ENCODE measurements around the gene GCNA.

Gene GCNA

DNA sequence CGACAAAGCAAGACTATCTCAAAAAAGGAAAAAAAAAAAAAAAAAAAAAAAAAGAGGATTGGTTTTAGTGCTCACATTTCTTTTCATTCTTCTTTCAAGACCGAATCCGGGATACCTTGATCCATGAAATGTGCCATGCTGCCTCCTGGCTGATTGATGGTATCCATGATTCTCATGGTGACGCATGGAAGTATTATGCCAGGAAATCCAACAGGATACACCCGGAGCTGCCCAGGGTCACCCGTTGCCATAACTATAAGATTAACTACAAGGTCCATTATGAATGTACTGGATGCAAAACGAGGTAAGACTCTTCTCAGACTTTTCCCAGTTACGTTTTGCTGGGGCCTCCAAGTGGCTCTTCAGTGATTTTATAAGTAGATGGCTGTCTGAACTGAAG, 34.0 kb downstream of the GCNA start:
- H3K4me1 ChIP-seq (ENCODE audit: control insufficient read depth, insufficient read depth, low read length): no peaks in the 10 kb centered on the region
- 96 to 98% methylated on average over 7 to 8 of the region's 8 CpGs for WGBS, 2 experiments
- no peak overlapping the region for H3K4me3 ChIP-seq (ENCODE audit: insufficient read depth, low read depth, low read length)
- H3K27ac ChIP-seq (ENCODE audit: insufficient read depth, low read depth, low read length, poor library complexity, severe bottlenecking): no peak overlapping the region
- H3K36me3 ChIP-seq (ENCODE audit: control insufficient read depth, insufficient read depth, low read length): no peaks in the 10 kb centered on the region
- no peaks in the 10 kb centered on the region for H3K9me3 ChIP-seq (ENCODE audit: control insufficient read depth, low read length)
- H3K27me3 ChIP-seq (ENCODE audit: control insufficient read depth, insufficient read depth, low read length, poor library complexity, severe bottlenecking): no peaks in the 10 kb centered on the region

DNA sequence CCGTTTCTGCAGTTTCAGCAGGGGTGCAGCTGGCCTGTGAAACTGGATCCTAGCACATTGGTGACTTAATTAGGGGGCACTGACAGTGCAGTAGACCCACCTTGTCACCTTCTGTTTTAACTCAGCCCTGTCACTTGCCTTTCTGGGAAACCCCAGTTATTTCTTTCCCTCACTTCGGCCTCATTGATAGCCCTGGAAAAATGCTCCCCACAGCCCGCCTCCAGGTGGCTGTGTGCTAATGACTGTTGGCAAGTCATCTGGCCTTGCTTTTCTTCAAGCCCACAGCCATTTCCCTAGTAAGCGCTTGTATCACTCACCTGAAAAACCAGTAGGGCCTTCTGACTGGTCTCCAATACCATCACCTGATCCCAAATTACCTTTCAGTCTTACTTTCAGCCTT, 36.8 kb downstream of the GCNA start:
- Histone ChIP-seq H3K9me3 (ENCODE audit: control insufficient read depth, low read length) (no peaks in the 10 kb centered on the region), H3K4me3 (ENCODE audit: insufficient read depth, low read depth, low read length) (no peak overlapping the region), H3K36me3 (ENCODE audit: control insufficient read depth, insufficient read depth, low read length) (no peaks in the 10 kb centered on the region), H3K4me1 (ENCODE audit: control insufficient read depth, insufficient read depth, low read length) (no peaks in the 10 kb centered on the region), H3K27ac (ENCODE audit: insufficient read depth, low read depth, low read length, poor library complexity, severe bottlenecking) (no peak overlapping the region), H3K27me3 (ENCODE audit: control insufficient read depth, insufficient read depth, low read length, poor library complexity, severe bottlenecking) (no peaks in the 10 kb centered on the region)
- WGBS, 2 experiments: 89 to 92% methylated on average over 4 of the region's 4 CpGs

DNA sequence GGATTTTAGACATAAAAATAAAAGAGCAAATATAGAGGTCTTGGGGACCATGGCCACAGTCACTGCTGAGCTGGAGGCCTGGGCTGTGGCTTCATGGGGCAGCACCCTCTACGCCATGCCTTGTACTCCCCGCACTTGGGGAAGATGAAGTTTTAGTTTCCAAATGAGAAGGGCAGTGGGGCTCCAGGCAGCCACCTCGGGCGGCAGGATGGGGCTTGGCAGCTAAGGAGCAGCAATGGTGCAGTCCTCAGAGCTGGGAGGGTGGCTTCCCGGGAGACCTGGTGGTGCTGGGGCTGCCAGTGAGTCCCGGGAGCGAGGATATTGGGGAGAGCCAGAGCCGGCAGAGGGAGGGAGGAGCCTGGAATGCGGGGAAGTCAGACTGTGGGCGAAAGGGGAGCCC, 37.7 kb downstream of the GCNA start:
- no peaks in the 10 kb centered on the region for H3K27me3 ChIP-seq (ENCODE audit: control insufficient read depth, insufficient read depth, low read length, poor library complexity, severe bottlenecking)
- 92 to 93% methylated on average over 10 of the region's 10 CpGs for WGBS, 2 experiments
- no peaks in the 10 kb centered on the region for H3K9me3 ChIP-seq (ENCODE audit: control insufficient read depth, low read length)

DNA sequence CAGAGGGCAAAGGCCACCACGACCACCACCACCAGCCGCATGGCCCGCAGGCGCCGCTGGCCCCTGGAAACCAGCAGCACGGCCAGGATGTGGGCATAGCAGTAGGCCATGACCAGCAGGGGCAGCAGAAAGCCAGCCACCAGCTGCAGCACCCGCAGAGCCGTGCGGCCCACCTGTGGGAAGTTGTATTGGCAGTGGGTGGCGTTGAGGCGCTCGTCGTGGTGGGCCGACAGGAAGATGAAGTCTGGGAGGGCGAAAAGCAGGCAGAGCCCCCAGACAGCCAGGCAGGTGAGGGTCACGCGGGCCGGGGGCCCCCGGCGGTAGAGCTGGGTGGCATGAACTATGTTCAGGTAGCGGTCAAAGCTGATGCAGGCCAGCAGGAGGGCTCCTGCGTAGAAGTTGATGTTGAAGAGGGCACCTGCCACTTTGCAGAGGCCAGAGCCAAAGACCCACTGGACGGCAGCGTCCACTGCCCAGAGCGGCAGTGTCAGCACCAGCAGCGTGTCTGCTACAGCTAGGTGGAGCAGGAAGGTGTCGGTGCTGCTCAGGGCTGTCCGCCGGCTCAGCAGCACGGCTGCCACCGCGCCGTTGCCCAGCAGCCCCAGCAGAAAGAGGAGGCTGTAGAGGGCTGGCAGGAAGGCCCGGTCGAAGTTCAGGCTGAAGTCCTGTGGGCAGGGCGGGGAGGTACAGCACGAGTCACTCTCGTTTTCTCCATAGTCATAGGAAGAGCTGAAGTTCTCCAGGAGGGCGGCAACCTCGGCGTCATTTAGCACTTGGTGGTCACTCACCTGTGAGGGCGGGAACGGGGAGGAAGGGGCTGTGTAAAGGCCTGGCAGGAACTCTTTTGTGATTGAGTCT, 38.7 kb downstream of the GCNA start:
- H3K4me3 ChIP-seq (ENCODE audit: insufficient read depth, low read depth, low read length): no peak overlapping the region
- no peaks in the 10 kb centered on the region for H3K27me3 ChIP-seq (ENCODE audit: control insufficient read depth, insufficient read depth, low read length, poor library complexity, severe bottlenecking)
- no peaks in the 10 kb centered on the region for H3K36me3 ChIP-seq (ENCODE audit: control insufficient read depth, insufficient read depth, low read length)
- H3K27ac ChIP-seq (ENCODE audit: insufficient read depth, low read depth, low read length, poor library complexity, severe bottlenecking): no peak overlapping the region
- no peaks in the 10 kb centered on the region for H3K9me3 ChIP-seq (ENCODE audit: control insufficient read depth, low read length)
- WGBS, 2 experiments: 93 to 94% methylated on average over 43 of the region's 43 CpGs
- no peaks in the 10 kb centered on the region for H3K4me1 ChIP-seq (ENCODE audit: control insufficient read depth, insufficient read depth, low read length)

More for the DNA sequence above, 37.7 kb downstream of the GCNA start:
- H3K4me3 ChIP-seq (ENCODE audit: insufficient read depth, low read depth, low read length): no peak overlapping the region
- H3K36me3 ChIP-seq (ENCODE audit: control insufficient read depth, insufficient read depth, low read length): no peaks in the 10 kb centered on the region
- H3K27ac ChIP-seq (ENCODE audit: insufficient read depth, low read depth, low read length, poor library complexity, severe bottlenecking): no peak overlapping the region
- H3K4me1 ChIP-seq (ENCODE audit: control insufficient read depth, insufficient read depth, low read length): no peaks in the 10 kb centered on the region

DNA sequence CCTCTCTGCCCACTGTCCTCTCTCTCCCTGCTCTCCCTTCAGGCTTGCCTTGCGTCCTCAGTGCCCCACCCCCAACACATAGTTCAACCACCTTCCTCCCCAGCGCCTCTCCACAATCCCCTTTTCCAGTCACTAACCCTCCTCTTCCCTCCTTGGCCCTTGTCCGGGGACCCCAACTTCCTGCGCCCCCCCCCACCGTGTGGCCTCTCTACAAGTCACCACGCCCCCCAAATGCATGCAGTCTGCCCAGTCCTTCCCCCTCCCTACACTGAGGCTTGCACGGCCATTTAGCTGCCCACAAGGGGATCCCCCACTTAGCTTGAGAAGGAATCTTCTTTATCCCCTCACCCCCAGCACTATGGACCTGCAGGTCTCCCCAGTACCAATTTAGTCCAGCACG, 39.5 kb downstream of the GCNA start:
- Histone ChIP-seq H3K27ac (ENCODE audit: insufficient read depth, low read depth, low read length, poor library complexity, severe bottlenecking) (no peak overlapping the region), H3K36me3 (ENCODE audit: control insufficient read depth, insufficient read depth, low read length) (no peaks in the 10 kb centered on the region), H3K27me3 (ENCODE audit: control insufficient read depth, insufficient read depth, low read length, poor library complexity, severe bottlenecking) (no peaks in the 10 kb centered on the region), H3K9me3 (ENCODE audit: control insufficient read depth, low read length) (no peaks in the 10 kb centered on the region), H3K4me3 (ENCODE audit: insufficient read depth, low read depth, low read length) (no peak overlapping the region), H3K4me1 (ENCODE audit: control insufficient read depth, insufficient read depth, low read length) (no peaks in the 10 kb centered on the region)
- WGBS, 2 experiments: 81 to 90% methylated on average over 6 to 8 of the region's 8 CpGs

DNA sequence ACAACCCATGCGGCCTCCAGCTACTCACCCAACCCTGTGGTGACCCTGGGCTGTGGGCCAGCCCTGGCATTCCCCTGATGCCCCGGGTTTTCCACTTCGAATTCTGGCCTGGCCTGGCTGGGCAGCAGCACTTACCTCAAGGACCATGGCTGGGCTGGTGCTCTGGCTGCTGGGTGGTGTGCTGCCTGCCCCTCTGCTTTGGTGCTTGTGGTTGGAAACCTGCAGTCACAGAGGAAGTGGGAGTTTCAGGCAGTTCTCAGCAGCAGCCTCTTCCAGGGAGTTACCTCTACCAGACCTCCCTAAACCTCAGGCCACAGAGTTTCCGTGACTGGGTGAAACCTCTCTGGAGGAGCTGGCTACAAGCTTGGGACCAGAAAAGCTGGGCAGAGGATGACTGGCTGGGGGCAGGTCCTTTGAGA, 40.1 kb downstream of the GCNA start, which contains the start of gene CXCR3:
Gene CXCR3, minus strand, starts transcription at position 209 of the 419 bp plus-strand sequence. Its CDS starts 62 bp downstream, at position 147.
- H3K4me1 ChIP-seq (ENCODE audit: control insufficient read depth, insufficient read depth, low read length): no peaks in the 10 kb centered on the region
- no peaks in the 10 kb centered on the region for H3K9me3 ChIP-seq (ENCODE audit: control insufficient read depth, low read length)
- no peaks in the 10 kb centered on the region for H3K27me3 ChIP-seq (ENCODE audit: control insufficient read depth, insufficient read depth, low read length, poor library complexity, severe bottlenecking)
- H3K4me3 ChIP-seq (ENCODE audit: insufficient read depth, low read depth, low read length): no peak within 1 kb of the TSS
- WGBS, 2 experiments: 90 to 96% methylated on average over 4 of the region's 4 CpGs
- H3K27ac ChIP-seq (ENCODE audit: insufficient read depth, low read depth, low read length, poor library complexity, severe bottlenecking): no peak within 1 kb of the TSS
- H3K36me3 ChIP-seq (ENCODE audit: control insufficient read depth, insufficient read depth, low read length): no peaks in the 10 kb centered on the region

DNA sequence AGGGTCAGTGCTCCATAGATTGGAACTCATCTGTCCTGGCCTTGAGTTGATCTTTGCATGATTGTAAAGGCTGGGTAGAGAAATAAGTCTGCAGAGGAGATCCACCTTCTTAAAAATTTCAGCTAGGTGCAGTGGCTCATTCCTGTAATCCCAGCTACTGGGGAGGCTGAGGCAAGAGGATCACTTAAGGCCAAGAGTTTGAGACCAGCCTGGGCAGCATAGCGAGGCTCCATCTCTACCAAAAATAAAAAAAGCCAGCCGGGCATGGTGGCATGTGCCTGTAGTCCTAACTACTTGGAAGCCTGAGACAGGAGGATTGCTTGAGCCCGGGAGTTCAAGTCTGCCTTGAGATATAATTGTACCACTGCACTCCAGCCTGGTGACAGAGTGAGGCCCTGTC, 40.5 kb downstream of the GCNA start:
- Histone ChIP-seq H3K36me3 (ENCODE audit: control insufficient read depth, insufficient read depth, low read length) (no peaks in the 10 kb centered on the region), H3K27me3 (ENCODE audit: control insufficient read depth, insufficient read depth, low read length, poor library complexity, severe bottlenecking) (no peaks in the 10 kb centered on the region), H3K27ac (ENCODE audit: insufficient read depth, low read depth, low read length, poor library complexity, severe bottlenecking) (no peak overlapping the region), H3K4me1 (ENCODE audit: control insufficient read depth, insufficient read depth, low read length) (no peaks in the 10 kb centered on the region), H3K4me3 (ENCODE audit: insufficient read depth, low read depth, low read length) (no peak overlapping the region), H3K9me3 (ENCODE audit: control insufficient read depth, low read length) (no peaks in the 10 kb centered on the region)
- WGBS, 2 experiments: 88 to 92% methylated on average over 3 of the region's 3 CpGs

DNA sequence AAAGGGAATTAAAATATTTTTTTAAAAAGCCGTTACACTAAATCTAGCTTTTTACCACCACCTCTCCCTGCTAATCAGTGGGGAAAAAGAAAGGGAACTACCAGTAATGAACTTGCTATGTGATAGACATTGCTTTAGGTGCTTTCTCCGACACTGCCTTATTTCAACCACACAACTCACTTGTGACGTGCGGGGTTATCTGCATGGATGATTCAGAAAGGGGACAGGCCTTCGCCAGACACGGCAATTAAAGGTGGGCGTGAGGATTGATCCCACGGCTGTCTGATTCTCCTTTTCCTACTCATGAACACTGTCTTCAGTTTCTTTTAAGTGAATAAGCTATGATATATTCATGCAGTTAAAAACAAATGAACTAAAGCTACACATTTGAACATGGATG, 41.0 kb downstream of the GCNA start:
- no peak overlapping the region for H3K4me3 ChIP-seq (ENCODE audit: insufficient read depth, low read depth, low read length)

DNA sequence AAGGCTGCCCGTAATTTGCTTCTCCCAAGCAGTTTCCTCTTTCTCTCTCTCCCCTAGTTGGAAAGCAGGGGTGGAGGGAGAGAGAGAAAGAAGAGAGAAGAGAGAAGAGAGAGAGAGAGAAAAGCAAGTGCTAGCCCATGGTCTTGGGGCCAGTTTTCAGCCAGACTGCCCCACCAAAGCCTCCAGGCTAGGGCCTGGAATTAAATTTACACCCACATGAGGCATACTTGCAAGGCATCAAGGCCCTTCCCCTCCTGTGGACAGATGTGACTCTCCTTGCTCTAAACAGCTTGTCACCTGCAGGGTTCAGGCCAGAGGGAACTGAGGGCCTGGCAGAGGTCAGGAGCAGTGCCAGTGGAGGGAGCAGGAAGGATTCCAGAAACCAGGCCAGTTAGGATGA, 41.7 kb downstream of the GCNA start:
- no peaks in the 10 kb centered on the region for H3K27me3 ChIP-seq (ENCODE audit: control insufficient read depth, insufficient read depth, low read length, poor library complexity, severe bottlenecking)
- no peak overlapping the region for H3K4me3 ChIP-seq (ENCODE audit: insufficient read depth, low read depth, low read length)
- no peaks in the 10 kb centered on the region for H3K9me3 ChIP-seq (ENCODE audit: control insufficient read depth, low read length)
- no peak overlapping the region for H3K27ac ChIP-seq (ENCODE audit: insufficient read depth, low read depth, low read length, poor library complexity, severe bottlenecking)
- no peaks in the 10 kb centered on the region for H3K4me1 ChIP-seq (ENCODE audit: control insufficient read depth, insufficient read depth, low read length)
- no peaks in the 10 kb centered on the region for H3K36me3 ChIP-seq (ENCODE audit: control insufficient read depth, insufficient read depth, low read length)
- WGBS, 2 experiments: no CpG with 5 or more reads among the region's 1 CpG

More for the DNA sequence above, 41.0 kb downstream of the GCNA start:
- no peaks in the 10 kb centered on the region for H3K4me1 ChIP-seq (ENCODE audit: control insufficient read depth, insufficient read depth, low read length)
- no peaks in the 10 kb centered on the region for H3K9me3 ChIP-seq (ENCODE audit: control insufficient read depth, low read length)
- H3K27ac ChIP-seq (ENCODE audit: insufficient read depth, low read depth, low read length, poor library complexity, severe bottlenecking): no peak overlapping the region
- no peaks in the 10 kb centered on the region for H3K27me3 ChIP-seq (ENCODE audit: control insufficient read depth, insufficient read depth, low read length, poor library complexity, severe bottlenecking)
- H3K36me3 ChIP-seq (ENCODE audit: control insufficient read depth, insufficient read depth, low read length): no peaks in the 10 kb centered on the region
- WGBS, 2 experiments: 95 to 100% methylated on average over 2 to 8 of the region's 8 CpGs

DNA sequence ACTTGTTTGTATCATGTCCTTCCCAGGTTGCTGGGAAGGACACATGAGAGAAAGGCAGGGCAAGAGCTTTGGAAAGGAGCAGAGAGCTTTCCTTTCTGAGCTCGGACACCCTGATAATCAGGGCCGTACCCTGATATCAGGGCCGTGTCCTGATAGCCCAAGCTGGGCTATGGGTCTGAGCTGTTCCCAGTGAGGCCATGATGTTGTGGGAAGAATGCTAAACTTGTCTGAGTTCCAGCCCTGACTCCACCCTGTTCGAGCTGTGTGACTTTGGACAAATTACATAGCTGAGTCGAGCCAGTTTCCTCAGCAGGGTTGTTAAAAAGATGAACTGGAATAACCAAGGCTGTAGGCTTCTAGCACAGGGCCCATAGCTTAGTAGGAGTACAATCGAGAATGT, 43.4 kb downstream of the GCNA start:
- Histone ChIP-seq H3K27me3 (ENCODE audit: control insufficient read depth, insufficient read depth, low read length, poor library complexity, severe bottlenecking) (no peaks in the 10 kb centered on the region), H3K27ac (ENCODE audit: insufficient read depth, low read depth, low read length, poor library complexity, severe bottlenecking) (no peak overlapping the region), H3K9me3 (ENCODE audit: control insufficient read depth, low read length) (no peaks in the 10 kb centered on the region), H3K36me3 (ENCODE audit: control insufficient read depth, insufficient read depth, low read length) (no peaks in the 10 kb centered on the region), H3K4me1 (ENCODE audit: control insufficient read depth, insufficient read depth, low read length) (no peaks in the 10 kb centered on the region), H3K4me3 (ENCODE audit: insufficient read depth, low read depth, low read length) (no peak overlapping the region)
- 92 to 94% methylated on average over 6 of the region's 6 CpGs for WGBS, 2 experiments
